H1 (cell line): ENCODE results near the gene TNFRSF8. TPM values are rescaled to one million over a fixed set of nuclear protein-coding genes. Genes with fewer than 3 reads are reported as not detected.

Experiments
- CHD1 ChIP-seq: IDR thresholded peaks from 2 replicates; pipeline ENCODE4 v1.6.1; 2012; ENCODE audit warnings: low read depth, low read length, improper control_type of control experiment
- CHD7 ChIP-seq: fragments of 300-600 bp; sonication (generic); IDR thresholded peaks from 2 replicates; pipeline ENCODE4 v1.7.1; 2012; ENCODE audit warnings: low read length, moderate library complexity, mild to moderate bottlenecking, inconsistent platforms; ENCODE audit not compliant: insufficient replicate concordance
- CREB1 ChIP-seq: IDR thresholded peaks from 2 replicates; pipeline ENCODE4 v1.6.1; 2012; ENCODE audit warnings: inconsistent platforms
- CTBP2 ChIP-seq: IDR thresholded peaks from 2 replicates; pipeline ENCODE4 v1.7.0; 2011; ENCODE audit warnings: borderline replicate concordance, mild to moderate bottlenecking, moderate library complexity, mixed read lengths, low read length; ENCODE audit not compliant: insufficient read depth, insufficient read length
- GTF2F1 ChIP-seq: IDR thresholded peaks from 2 replicates; pipeline ENCODE4 v1.6.1; 2012; ENCODE audit warnings: low read depth, low read length, improper control_type of control experiment, borderline replicate concordance
- KDM1A ChIP-seq: fragments of 200-600, 300-600 bp; sonication (generic); IDR thresholded peaks from 2 replicates; pipeline ENCODE4 v1.7.1; 2016; ENCODE audit warnings: mild to moderate bottlenecking, low read length, borderline replicate concordance
- polyA plus RNA-seq, 7 experiments: library from polyadenylated mRNA; depleted of rRNA in 3 of 7; stranded (reverse) in 5 of 7; unstranded in 2 of 7; fragments of >200 nt in 5 of 7; fragments of 200-250 nt in 2 of 7; gene quantifications; 1 replicate in 5 of 7; 2 replicates in 1 of 7; 4 replicates in 1 of 7; pipeline versions ENCODE4 v1.2.1 to v1.2.3, GENCODE V29; 2011 to 2013; ENCODE audit warnings: missing spikeins in 2 of 7, mixed read lengths in 2 of 7
- total RNA-seq: library from RNA; stranded (reverse); fragmentation: NEBNext Ultra II Directional; extraction: Animal tissue kit (Norgen Biotek cat#: 25700); gene quantifications from 2 replicates; pipeline ENCODE4 v1.2.1, GENCODE V29; 2021

Gene TNFRSF8
- total and polyA plus RNA-seq, 2 of the 8 experiments (the other 6 are each of a cell fraction or from before 2014, with no cell fraction given), result 23.2 to 32.7 TPM

DNA sequence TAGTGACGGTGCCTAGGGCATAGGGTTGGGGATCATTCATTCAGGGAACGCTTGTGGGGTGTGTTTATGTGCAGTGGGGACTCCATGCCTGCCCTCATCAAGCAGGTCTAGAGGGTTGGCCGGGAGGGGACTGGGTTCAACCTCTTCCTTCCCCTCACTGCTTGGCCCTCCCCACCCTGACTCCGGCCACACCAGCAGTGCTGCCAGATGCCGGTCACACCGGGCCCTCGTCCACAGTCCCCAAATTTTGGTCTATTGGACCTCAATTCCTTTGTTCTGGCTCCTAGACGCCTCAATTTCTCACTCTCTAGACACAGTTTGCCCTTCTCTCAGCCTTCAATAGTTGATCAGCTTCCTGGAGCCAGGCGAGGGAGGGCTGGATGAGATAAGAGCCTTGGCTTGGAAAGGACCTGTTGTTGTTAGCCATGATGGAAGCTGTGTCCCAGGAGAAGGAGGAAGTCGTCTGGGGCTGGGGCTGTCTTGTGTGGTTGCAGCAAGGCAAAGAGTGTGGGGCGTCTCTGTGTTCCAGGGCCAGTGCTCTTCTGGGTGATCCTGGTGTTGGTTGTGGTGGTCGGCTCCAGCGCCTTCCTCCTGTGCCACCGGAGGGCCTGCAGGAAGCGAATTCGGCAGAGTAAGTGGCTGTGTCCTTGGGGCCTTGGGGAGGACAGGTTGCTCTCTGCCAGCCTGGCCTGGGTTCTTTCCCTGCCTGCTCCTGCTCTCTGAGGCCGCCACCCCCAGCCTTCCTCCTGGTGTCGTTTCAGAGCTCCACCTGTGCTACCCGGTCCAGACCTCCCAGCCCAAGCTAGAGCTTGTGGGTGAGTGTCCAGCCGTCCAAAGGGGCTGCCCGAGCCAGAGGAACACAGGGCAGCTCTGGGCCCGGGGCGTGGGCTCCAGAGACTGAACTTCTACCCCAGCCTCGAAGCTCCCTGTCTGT, 62.6 kb downstream of the TNFRSF8 start (continued):
- TF ChIP-seq CHD7 (no peak), CREB1 (no peak), CHD1 (no peak), GTF2F1 (no peak), KDM1A (no peak), CTBP2 (no peak)
